Islet precursor cell (in vitro differentiated cells): ENCODE measurements around the gene P3H1.

Experiments
- DNase-seq: peaks from one replicate; pipeline ENCODE4 v3.0.0-alpha.2; 2018

The P3H1 gene

GRCh38 chr1:42743317-42744147 lies 23.3 kb downstream of the P3H1 start:
- peak; percentile 67 for DNase-seq

DNA sequence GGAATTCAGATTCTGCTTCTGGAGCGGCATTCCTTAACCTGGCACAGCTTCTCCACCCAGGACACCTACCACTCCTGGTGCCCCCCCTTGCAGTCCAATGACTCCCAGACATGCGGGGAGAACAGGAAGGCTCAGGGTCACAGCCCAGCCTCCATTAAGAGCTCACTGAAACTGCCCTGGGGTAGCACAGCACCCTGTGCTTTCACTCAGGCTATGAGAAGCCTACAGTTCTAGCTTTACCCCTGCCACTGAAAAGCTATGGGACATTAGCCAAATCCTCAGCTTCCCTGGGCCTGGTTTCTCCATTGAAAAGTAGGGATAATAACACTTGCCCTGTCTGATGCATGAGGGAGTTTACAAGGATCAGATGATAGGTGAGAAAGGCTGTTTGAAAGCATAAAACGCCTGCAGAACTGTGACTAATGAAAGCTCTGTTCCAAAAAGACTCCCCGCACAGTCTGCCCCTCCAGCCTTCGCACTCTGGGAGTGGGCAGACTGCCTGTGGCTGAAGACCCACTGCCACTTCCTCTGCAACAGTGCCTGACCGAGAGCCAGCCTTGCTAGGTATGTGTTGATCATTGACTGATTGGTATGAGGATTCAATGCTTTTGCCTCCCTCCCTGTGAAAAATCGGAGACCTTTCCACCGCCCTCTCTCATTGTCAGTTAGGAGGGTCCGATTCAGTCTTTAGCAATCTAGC lies 24.1 kb downstream of the P3H1 start:
- DNase-seq: peak; percentile 59

DNA sequence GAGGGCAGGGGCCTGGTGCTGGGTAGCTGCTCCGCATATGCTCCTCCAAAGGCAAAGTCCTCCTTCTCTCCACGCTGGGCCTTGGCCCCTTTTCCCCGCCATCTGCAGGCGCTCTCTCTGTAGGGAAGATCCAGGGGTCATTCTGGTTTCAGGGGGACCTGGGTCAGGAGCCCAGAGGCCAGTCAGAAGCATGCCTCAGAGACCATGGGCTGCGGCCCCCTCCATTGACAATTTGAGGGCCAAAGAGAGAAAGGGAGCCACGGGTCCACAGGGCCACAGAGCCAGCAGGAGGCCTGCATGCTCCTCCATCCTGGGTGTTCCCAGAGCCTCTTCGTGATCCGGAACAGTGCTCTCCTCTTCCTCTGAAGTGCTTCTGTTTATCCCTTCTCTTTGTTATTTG lies 24.7 kb downstream of the P3H1 start:
- no peak for DNase-seq

DNA sequence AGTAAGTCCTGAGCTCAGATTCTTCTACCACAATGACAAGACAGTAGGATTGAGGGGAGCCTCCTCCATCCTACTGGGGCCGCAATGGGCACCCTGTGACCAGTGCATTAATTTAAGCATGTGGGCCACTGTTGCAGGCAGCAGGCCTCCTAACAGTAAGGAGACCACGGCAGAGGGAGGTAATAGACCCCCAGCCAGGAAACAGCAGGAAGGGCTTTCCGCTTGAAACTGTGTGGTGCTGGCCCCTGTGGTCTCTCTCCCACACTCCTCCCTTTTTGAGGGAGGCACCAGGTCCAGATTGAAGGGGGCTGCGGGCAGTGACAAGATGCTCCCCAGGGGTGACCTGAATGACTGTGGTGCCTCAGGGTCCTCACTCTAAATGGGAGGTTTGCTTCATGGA lies 25.1 kb downstream of the P3H1 start:
- DNase-seq: no peak

- DNase-seq: no peak
Measured at GRCh38 chr1:42740851-42741580, 25.8 kb downstream of the P3H1 start.

DNA sequence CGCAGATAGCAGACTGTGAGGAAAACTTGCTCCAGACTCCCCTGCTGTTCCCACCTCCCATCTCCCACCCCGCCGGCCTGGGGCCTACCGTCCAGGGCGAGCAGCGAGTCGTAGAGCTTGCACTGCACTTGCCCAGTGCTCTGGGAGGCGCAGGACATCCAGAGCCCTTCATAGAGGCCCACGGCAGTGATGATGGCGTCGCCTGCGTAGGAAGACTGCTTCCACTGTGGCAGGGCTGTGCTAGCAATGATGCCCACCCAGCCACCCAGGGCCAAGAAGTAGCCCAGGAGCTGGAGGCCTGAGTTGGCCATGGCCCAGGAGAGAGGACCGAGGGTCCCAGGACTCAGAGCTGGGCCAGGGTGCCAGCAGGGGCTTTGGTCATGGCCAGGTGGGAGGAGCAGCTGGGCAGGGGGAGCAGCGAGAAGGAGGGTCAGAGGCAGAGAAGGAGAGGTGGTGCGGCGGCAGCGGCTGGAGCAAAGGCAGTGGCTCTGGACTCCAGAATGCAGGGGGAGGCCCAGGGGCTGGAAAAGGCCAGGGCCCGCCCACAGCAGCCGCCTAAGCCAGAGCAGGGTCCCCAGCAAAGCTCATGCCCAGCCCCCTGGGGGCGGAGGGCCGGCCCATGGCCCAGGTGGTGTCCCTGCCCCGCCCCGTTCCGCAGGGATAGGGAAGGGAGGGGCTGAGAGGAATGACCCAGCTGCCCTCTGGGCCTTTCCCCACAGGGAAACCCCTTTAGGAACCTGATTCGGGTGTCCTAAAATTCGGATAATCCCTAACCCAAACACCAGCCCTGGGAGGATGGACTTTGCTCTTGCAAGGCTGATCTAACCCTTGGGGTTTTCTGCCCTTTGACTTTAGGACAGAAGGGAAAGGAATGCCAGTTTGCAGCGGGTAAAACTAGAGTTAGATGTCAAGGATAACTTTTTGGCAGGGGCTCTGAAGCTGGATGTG lies 26.8 kb downstream of the P3H1 start, which contains the start of gene CLDN19:
Gene CLDN19, minus strand, starts transcription at position 484 of the 948 bp plus-strand sequence. Its CDS starts 173 bp downstream, at position 311.
- DNase-seq: peak; percentile 93

GRCh38 chr1:42738678-42739226 lies 28.1 kb downstream of the P3H1 start:
- no peak for DNase-seq

DNA sequence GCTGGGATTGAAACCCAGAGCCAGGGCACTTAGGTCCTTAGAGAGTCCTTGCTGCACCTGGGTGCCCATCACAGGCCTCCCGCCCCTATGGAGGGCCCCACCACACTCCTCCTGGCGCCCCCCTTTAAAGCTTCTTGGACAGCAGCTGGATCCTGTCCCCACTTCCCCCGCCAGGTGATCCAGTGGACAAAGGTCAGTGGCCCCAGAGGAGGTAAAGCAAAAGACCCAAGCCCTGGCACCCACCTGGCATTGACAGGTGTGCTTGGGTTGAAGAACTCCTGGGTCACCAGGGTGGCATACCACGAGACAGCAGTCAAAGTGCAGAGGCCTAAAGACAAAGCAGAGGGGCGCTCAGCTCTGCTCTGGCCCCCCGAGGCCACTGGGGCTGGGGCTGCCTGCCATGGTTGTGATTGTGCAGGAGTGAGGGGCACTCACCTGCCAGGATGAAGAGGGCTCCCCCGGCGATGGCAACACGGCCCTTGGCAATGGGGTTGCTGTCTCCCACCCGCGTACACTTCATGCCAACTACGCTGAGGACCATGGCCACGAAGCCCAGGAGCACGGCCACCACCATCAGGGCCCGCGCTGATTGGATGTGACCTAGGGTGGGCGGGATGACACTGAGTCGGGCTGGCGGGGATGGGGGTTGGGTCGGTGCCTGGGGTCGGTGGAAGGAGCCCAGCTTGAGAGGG lies 28.7 kb downstream of the P3H1 start:
- no peak for DNase-seq

- DNase-seq: no peak
Measured at GRCh38 chr1:42737257-42737656, 29.6 kb downstream of the P3H1 start.

DNA sequence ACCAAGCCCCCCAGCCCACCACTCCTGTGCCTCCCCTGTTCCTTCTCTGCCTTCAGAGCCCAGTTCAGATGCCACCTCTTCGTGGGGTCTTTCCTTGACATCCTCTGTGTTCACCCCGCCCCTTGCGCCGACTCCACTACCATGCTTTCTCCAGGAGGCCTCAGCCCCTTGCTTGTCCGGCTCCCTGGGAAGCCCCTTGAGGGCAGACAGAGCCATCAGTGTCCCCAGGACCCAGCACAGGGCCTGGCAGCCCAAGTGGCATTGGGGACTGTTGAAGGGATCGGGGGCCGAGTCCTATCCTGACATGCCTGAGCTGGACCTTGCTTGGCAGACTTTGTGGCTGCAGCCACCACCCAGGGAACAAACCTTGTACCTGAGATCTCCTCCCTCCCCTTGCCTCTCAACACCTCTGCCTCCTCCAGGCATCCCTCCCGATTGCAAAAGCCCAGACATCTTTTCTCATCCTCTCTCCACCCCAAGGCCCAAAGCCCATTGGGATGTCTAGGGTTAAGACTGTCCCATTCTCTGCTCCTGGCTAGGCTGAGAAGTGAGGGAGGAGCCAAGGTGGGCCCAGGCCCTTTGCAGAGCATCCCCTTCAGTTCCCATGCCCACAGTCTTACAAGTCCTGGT lies 30.1 kb downstream of the P3H1 start:
- no peak for DNase-seq

DNA sequence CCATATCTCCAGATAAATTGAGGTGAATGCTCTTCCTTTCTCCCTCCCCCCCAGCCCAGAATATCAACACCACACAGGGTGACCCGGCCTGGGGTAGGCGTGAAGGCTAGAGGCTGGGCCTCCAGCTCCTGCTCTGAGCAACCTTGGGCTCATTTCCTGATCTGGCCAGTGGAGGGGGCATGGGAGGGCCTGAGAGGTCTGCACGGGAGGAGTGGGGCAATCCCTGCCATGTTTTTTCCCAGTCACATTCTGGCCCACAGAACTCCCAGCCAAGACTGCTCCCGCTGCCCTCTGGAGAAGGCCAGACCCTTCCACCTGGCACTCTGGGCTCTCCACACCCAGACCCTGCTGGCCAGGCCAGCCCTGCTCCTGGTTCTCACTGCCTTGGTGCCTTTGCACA lies 30.7 kb downstream of the P3H1 start:
- DNase-seq: peak; percentile 73

- DNase-seq: peak; percentile 63
Measured at GRCh38 chr1:42735477-42736105, 31.2 kb downstream of the P3H1 start.

GRCh38 chr1:42735056-42735455 lies 31.8 kb downstream of the P3H1 start:
- DNase-seq: no peak

- DNase-seq: peak; percentile 65
Measured at GRCh38 chr1:42734201-42735035, 32.4 kb downstream of the P3H1 start.

GRCh38 chr1:42733415-42734200 lies 33.2 kb downstream of the P3H1 start:
- DNase-seq: no peak

GRCh38 chr1:42732126-42732680 lies 34.6 kb downstream of the P3H1 start:
- DNase-seq: no peak

DNA sequence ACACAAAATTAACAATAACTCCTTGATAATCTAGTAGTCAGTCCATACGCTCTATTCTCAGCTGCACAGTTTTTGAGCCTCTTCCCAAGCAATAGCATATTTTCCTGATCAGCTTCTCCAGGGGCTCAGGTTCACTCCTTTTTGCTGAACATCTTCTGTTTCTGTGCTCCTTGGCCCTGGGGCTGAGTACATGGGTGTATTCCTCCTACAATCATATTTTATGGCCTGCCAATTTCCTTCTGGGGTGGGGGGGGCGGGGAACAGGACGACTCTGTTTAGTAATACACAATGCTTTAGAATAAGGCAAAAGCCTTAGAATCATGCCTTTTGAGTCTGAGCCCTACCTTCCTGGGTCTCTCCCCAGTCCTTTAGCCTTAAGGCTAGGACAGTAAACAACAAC lies 35.2 kb downstream of the P3H1 start:
- no peak for DNase-seq

- DNase-seq: peak; percentile 63
Measured at GRCh38 chr1:42730988-42731387, 35.8 kb downstream of the P3H1 start.
